Erythroblast (primary cell): ENCODE results near the gene JAZF1.

ENCODE experiments used
- GATA1 ChIP-seq: IDR thresholded peaks from 2 replicates; pipeline ENCODE4 v1.6.1; 2011; ENCODE audit warnings: low read depth, mild to moderate bottlenecking, control low read depth, low read length, moderate library complexity
- POLR2A ChIP-seq: IDR thresholded peaks from 2 replicates; pipeline ENCODE4 v1.6.1; 2011; ENCODE audit warnings: mild to moderate bottlenecking, low read length

- TF ChIP-seq POLR2A (no peak), GATA1 (no peak)
Observed at GRCh38 chr7:28044825-28045224, 135.8 kb downstream of the JAZF1 start.
